NT2/D1 (cell line): ENCODE data around the gene MACF1.

Experiments used
- SUZ12 ChIP-seq: IDR thresholded peaks from 2 replicates; pipeline ENCODE4 v1.6.1; 2011; ENCODE audit not compliant: insufficient read length, insufficient read depth; ENCODE audit errors: extremely low read depth
- YY1 ChIP-seq: IDR thresholded peaks from 2 replicates; pipeline ENCODE4 v1.6.1; 2011; ENCODE audit not compliant: insufficient read length, insufficient read depth
- ZNF274 ChIP-seq: IDR thresholded peaks from 2 replicates; pipeline ENCODE4 v1.6.1; 2011; ENCODE audit warnings: mild to moderate bottlenecking, low read depth, low read length

GRCh38 chr1:39220891-39221870, 16.7 kb downstream of the MACF1 start:
- TF ChIP-seq YY1 (no peak), SUZ12 (no peak), ZNF274 (no peak)
